Measurements from ENCODE around the gene MAB21L4.

MAB21L4 gene

DNA sequence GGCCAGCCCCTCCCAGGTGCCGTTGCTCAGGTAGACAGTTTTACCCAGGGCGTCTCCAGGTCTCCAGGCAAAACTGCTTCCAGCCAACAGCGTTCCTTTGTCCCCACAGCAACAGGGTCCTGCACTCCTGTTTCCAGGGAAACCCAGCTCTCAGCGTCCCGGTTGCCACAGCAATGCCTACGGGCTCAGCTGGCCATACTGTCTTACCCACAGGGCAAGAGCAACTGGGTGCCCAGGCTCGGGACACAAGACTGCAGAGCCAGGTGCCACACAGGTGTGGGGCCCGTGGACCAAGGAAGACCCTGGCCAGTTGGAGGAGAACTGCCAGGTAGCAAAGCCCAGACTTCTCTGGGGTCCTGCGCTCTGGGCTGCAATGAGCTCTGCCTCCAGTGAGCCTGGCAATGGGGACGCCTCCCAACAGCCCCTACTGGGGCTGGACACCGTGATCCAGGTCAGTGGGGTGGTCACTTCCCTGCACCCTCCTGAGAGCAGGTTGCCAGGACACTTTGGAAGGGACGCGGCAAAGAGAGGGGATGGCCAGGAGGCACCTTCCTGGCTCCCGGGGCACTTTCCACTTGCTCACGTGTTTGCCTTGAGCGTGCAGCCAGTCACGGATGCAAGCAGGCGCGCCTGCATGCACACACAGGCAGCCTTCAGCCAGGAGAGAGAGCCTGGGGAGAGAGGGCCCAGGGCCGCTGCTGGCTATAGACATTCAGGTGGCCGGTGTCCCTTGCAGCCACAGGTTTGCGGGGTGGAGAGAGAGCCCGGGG lies 10.4 kb upstream of the MAB21L4 start, which contains the start of gene CROCC2:
Gene CROCC2 (plus strand): TSS at position 196 of the 770 bp plus-strand sequence. CDS start 178 bp downstream, at position 374.
- Histone ChIP-seq H3K4me2 (ENCODE audit: low read length, poor library complexity, severe bottlenecking) (no peak within 1 kb of the TSS), H3K79me1 (replicated peaks; ENCODE audit: low read length, poor library complexity, severe bottlenecking) (no peaks in the 10 kb centered on the region), H3K27ac (ENCODE audit: low read length, poor library complexity, severe bottlenecking) (no peak within 1 kb of the TSS), H3K4me3 (ENCODE audit: insufficient read depth in 1 of 2, low read depth in 1 of 2, low read length in 2 of 2) (no peak within 1 kb of the TSS), H3K14ac (ENCODE audit: low read length in 2 of 2) (no peak within 1 kb of the TSS), H3K4ac (ENCODE audit: low read depth in 1 of 2, low read length in 2 of 2) (no peak within 1 kb of the TSS), H3K9ac (ENCODE audit: low read length) (no peak within 1 kb of the TSS), H3K27me3 (ENCODE audit: control insufficient read depth in 1 of 2, insufficient read depth in 1 of 2, low read length in 2 of 2) (peaks cover 22 to 43% of the 10 kb centered on the region in 2 experiments), H2AFZ (ENCODE audit: low read depth, low read length) (no peak within 1 kb of the TSS), H3K9me3 (ENCODE audit: control insufficient read depth, low read length) (no peaks in the 10 kb centered on the region), H3K4me1 (ENCODE audit: control insufficient read depth, insufficient read depth, low read depth, low read length) (no peaks in the 10 kb centered on the region), H3K18ac (ENCODE audit: low read depth in 1 of 2, low read length in 2 of 2) (no peak within 1 kb of the TSS), H3K36me3 (ENCODE audit: control insufficient read depth in 1 of 2, insufficient read depth in 2 of 2, low read depth in 1 of 2, low read length in 2 of 2) (no peaks in the 10 kb centered on the region), H2BK12ac (ENCODE audit: low read length in 2 of 2) (no peak within 1 kb of the TSS), H2AK5ac (ENCODE audit: low read length, severe bottlenecking) (no peak within 1 kb of the TSS), H2BK15ac (ENCODE audit: low read depth, poor library complexity, severe bottlenecking) (no peak within 1 kb of the TSS), H3K23ac (ENCODE audit: low read length in 2 of 2) (no peak within 1 kb of the TSS), H2BK120ac (ENCODE audit: low read depth, low read length) (no peak within 1 kb of the TSS), H4K8ac (ENCODE audit: low read length) (no peak within 1 kb of the TSS), H4K91ac (ENCODE audit: low read length) (no peak within 1 kb of the TSS), H2BK5ac (ENCODE audit: low read depth, low read length, poor library complexity, severe bottlenecking) (no peak within 1 kb of the TSS)
- 68% methylated on average over 23 of the region's 23 CpGs for WGBS
- no peak for DNase-seq

DNA sequence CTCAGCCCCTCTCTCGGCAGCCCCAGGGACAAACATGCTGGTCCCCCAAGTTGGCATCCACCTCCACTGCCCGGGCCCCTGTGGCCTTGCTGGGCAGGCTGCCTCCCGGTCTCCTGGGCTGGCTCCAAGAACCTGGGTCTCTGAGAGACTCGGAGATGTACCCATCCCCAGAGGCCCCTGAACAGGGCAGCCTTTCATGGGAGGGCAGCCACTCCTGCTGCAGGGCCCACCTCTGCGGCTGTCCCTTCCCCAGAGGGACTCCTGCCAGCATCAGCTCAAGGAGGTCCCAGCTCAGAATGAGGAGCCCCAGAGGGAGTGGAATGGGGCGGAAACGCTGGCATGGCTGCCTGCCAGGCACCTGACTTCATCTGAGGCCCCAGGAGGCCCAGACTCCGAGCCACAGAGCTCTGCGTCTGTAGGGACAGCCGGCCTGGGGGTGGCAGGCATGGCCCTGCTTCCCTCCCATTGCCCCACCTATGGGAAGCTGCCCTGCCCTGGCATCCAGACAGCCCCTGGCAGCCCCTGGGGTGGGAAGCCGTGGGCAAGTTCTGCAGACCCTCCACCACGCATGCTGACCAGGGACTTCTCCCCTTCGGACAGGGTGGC lies 9.3 kb upstream of the MAB21L4 start:
- Histone ChIP-seq H3K9me3 (ENCODE audit: control insufficient read depth, low read length) (peaks cover 7% of the 10 kb centered on the region), H3K18ac (ENCODE audit: low read depth in 1 of 2, low read length in 2 of 2) (no peak overlapping the region), H2BK15ac (ENCODE audit: low read depth, poor library complexity, severe bottlenecking) (no peak overlapping the region), H3K9ac (ENCODE audit: low read length) (no peak overlapping the region), H4K91ac (ENCODE audit: low read length) (no peak overlapping the region), H4K8ac (ENCODE audit: low read length) (no peak overlapping the region), H3K14ac (ENCODE audit: low read length in 2 of 2) (no peak overlapping the region), H3K27me3 (ENCODE audit: control insufficient read depth in 1 of 2, insufficient read depth in 1 of 2, low read length in 2 of 2) (peaks cover 22 to 48% of the 10 kb centered on the region in 2 experiments), H3K4ac (ENCODE audit: low read depth in 1 of 2, low read length in 2 of 2) (no peak overlapping the region), H3K4me2 (ENCODE audit: low read length, poor library complexity, severe bottlenecking) (no peak overlapping the region), H3K4me1 (ENCODE audit: control insufficient read depth, insufficient read depth, low read depth, low read length) (no peaks in the 10 kb centered on the region), H2BK5ac (ENCODE audit: low read depth, low read length, poor library complexity, severe bottlenecking) (no peak overlapping the region), H2AFZ (ENCODE audit: low read depth, low read length) (no peak overlapping the region), H3K27ac (ENCODE audit: low read length, poor library complexity, severe bottlenecking) (no peak overlapping the region), H3K4me3 (ENCODE audit: insufficient read depth in 1 of 2, low read depth in 1 of 2, low read length in 2 of 2) (no peak overlapping the region), H2BK12ac (ENCODE audit: low read length in 2 of 2) (no peak overlapping the region), H2AK5ac (ENCODE audit: low read length, severe bottlenecking) (no peak overlapping the region), H2BK120ac (ENCODE audit: low read depth, low read length) (no peak overlapping the region), H3K23ac (ENCODE audit: low read length in 2 of 2) (no peak overlapping the region), H3K36me3 (ENCODE audit: control insufficient read depth in 1 of 2, insufficient read depth in 2 of 2, low read depth in 1 of 2, low read length in 2 of 2) (no peaks in the 10 kb centered on the region), H3K79me1 (replicated peaks; ENCODE audit: low read length, poor library complexity, severe bottlenecking) (no peaks in the 10 kb centered on the region)
- DNase-seq, result no peak
- 87% methylated on average over 13 of the region's 13 CpGs for WGBS

DNA sequence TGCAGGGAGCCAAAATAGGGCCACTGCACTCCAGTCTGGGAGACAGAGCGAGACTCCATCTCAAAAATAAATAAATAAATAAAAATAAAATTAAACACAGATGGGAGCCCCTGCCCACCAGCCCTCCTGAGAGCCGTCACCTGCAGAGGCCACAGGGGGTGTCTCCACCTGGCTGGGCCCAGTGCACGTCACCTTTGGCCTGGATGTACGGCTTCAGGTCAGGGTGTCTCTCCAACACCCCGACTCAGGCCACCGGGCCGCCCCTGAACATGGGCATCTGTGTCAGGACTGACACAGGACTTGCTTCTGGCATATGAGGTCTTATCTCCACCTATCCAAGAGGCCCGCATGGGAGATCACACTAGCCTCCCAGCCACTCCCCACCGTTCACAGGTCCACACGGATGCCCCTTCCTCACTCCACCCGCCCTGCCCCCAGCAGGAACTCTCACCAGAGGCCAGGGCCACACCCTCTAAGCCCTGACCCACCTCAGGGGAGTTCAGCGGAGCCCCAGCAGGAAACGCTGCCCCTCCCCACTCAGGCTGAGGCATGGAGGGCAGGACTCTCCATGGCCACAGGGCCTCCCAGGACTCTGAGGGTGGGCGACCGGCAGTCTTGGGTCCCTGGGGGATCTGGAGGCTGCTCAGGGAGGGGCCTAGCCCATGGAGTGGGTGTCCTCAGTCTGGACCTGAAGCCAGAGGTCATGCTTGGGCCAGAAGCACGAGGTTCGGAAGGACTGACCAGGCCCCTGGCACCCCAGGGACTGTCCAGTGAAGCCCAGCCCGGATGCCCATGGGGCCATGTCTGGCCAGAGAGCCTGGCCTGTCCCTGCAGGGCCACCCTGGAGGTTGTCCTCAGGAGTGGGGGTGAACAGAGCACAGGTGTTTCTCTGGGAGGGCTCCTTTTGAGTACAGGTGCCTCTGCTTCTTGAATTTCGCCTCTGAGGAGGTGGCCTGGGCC lies 8.5 kb upstream of the MAB21L4 start:
- no peak overlapping the region for H2BK15ac ChIP-seq (ENCODE audit: low read depth, poor library complexity, severe bottlenecking)
- 80% methylated on average over 18 of the region's 19 CpGs for WGBS
- no peak overlapping the region for H3K27ac ChIP-seq (ENCODE audit: low read length, poor library complexity, severe bottlenecking)
- H3K9me3 ChIP-seq (ENCODE audit: control insufficient read depth, low read length), result peaks cover 7% of the 10 kb centered on the region
- H4K8ac ChIP-seq (ENCODE audit: low read length), result no peak overlapping the region
- no peak overlapping the region for H2BK12ac ChIP-seq (ENCODE audit: low read length in 2 of 2)
- no peak overlapping the region for H3K9ac ChIP-seq (ENCODE audit: low read length)
- H2AFZ ChIP-seq (ENCODE audit: low read depth, low read length), result no peak overlapping the region
- H3K79me1 ChIP-seq (replicated peaks; ENCODE audit: low read length, poor library complexity, severe bottlenecking), result no peaks in the 10 kb centered on the region
- no peaks in the 10 kb centered on the region for H3K36me3 ChIP-seq (ENCODE audit: control insufficient read depth in 1 of 2, insufficient read depth in 2 of 2, low read depth in 1 of 2, low read length in 2 of 2)
- H4K91ac ChIP-seq (ENCODE audit: low read length), result no peak overlapping the region
- no peaks in the 10 kb centered on the region for H3K4me1 ChIP-seq (ENCODE audit: control insufficient read depth, insufficient read depth, low read depth, low read length)
- H2BK5ac ChIP-seq (ENCODE audit: low read depth, low read length, poor library complexity, severe bottlenecking), result no peak overlapping the region
- DNase-seq, result no peak
- H3K4me2 ChIP-seq (ENCODE audit: low read length, poor library complexity, severe bottlenecking), result no peak overlapping the region
- no peak overlapping the region for H2AK5ac ChIP-seq (ENCODE audit: low read length, severe bottlenecking)
- H3K14ac ChIP-seq (ENCODE audit: low read length in 2 of 2), result no peak overlapping the region
- no peak overlapping the region for H3K4ac ChIP-seq (ENCODE audit: low read depth in 1 of 2, low read length in 2 of 2)
- no peak overlapping the region for H3K18ac ChIP-seq (ENCODE audit: low read depth in 1 of 2, low read length in 2 of 2)
- H3K4me3 ChIP-seq (ENCODE audit: insufficient read depth in 1 of 2, low read depth in 1 of 2, low read length in 2 of 2), result no peak overlapping the region
- no peak overlapping the region for H2BK120ac ChIP-seq (ENCODE audit: low read depth, low read length)
- peaks cover 16 to 45% of the 10 kb centered on the region in 2 experiments for H3K27me3 ChIP-seq (ENCODE audit: control insufficient read depth in 1 of 2, insufficient read depth in 1 of 2, low read length in 2 of 2)
- no peak overlapping the region for H3K23ac ChIP-seq (ENCODE audit: low read length in 2 of 2)
